Endothelial cell (in vitro differentiated cells): Measurements from ENCODE around the gene GGA3. TPM values are rescaled to one million over a fixed set of nuclear protein-coding genes. Genes with fewer than 3 reads are reported as not detected.

Experiments
- DNase-seq: peaks from one replicate; pipeline ENCODE4 v3.0.0; 2021; ENCODE audit warnings: low spot score
- H3K27ac Mint-ChIP-seq: one replicate; pipeline ENCODE4 v1.8.0; 2021; ENCODE audit warnings: mixed read lengths, inconsistent platforms; ENCODE audit not compliant: unreplicated experiment
- H3K27me3 Mint-ChIP-seq: one replicate; pipeline ENCODE4 v1.8.0; 2021; ENCODE audit warnings: mild to moderate bottlenecking, moderate library complexity, mixed read lengths, inconsistent platforms; ENCODE audit not compliant: unreplicated experiment
- H3K36me3 Mint-ChIP-seq: one replicate; pipeline ENCODE4 v1.8.0; 2021; ENCODE audit warnings: mild to moderate bottlenecking, low read depth, mixed read lengths, inconsistent platforms; ENCODE audit not compliant: unreplicated experiment
- H3K4me1 Mint-ChIP-seq: one replicate; pipeline ENCODE4 v1.8.0; 2021; ENCODE audit warnings: mild to moderate bottlenecking, mixed read lengths, inconsistent platforms; ENCODE audit not compliant: unreplicated experiment
- H3K4me3 Mint-ChIP-seq: one replicate; pipeline ENCODE4 v1.8.0; 2021; ENCODE audit warnings: mild to moderate bottlenecking, mixed read lengths, inconsistent platforms; ENCODE audit not compliant: unreplicated experiment
- H3K9me3 Mint-ChIP-seq: one replicate; pipeline ENCODE4 v1.8.0; 2021; ENCODE audit warnings: mixed read lengths, inconsistent platforms; ENCODE audit not compliant: unreplicated experiment
- CTCF ChIP-seq: fragments of 200-600 bp; sonication (generic); IDR thresholded peaks from one replicate; pipeline ENCODE4 v1.5.0; 2021; ENCODE audit warnings: antibody characterized with exemption; ENCODE audit not compliant: unreplicated experiment
- total RNA-seq: library from RNA; stranded (reverse); fragmentation: NEBNext Ultra II Directional; extraction: Animal tissue kit (Norgen Biotek cat#: 25700); gene quantifications from one replicate; pipeline ENCODE4 v1.2.1, GENCODE V29; 2021; ENCODE audit not compliant: unreplicated experiment

Gene GGA3
- total RNA-seq, 1 donor from 2014 or later = 60.8 TPM

- H3K4me3 Mint-ChIP-seq = no peak overlapping the region
- no peak overlapping the region for H3K27ac Mint-ChIP-seq
- peaks cover 10% of the 10 kb centered on the region for H3K4me1 Mint-ChIP-seq
- TF ChIP-seq CTCF = no peak
- DNase-seq = no peak
- peaks cover 11% of the 10 kb centered on the region for H3K36me3 Mint-ChIP-seq
- H3K27me3 Mint-ChIP-seq = peaks cover 8% of the 10 kb centered on the region
- H3K9me3 Mint-ChIP-seq = no peaks in the 10 kb centered on the region
Observed at GRCh38 chr17:75188614-75189013, 72.8 kb downstream of the GGA3 start.

Other genes with a start within 250 kb of the GGA3 start
- gene MRPL58, start 248.9 kb downstream of the GGA3 start, total RNA-seq = 16.2 TPM
- gene ATP5PD, start 214.6 kb downstream of the GGA3 start, total RNA-seq = 179 TPM
- gene KCTD2, start 214.4 kb downstream of the GGA3 start, total RNA-seq = 33.5 TPM
- gene SLC16A5, start 173.7 kb downstream of the GGA3 start, total RNA-seq = 50.9 TPM
- 43.4 TPM for gene ARMC7, start 151.6 kb downstream of the GGA3 start, total RNA-seq
- 13.5 TPM for gene NT5C, start 129.9 kb downstream of the GGA3 start, total RNA-seq
- gene JPT1, start 107.1 kb downstream of the GGA3 start, total RNA-seq = 115 TPM
- 657 TPM for gene SUMO2, start 78.6 kb downstream of the GGA3 start, total RNA-seq
- 83.9 TPM for gene NUP85, start 55.9 kb downstream of the GGA3 start, total RNA-seq
- gene MRPS7, start 273 bp upstream of the GGA3 start, total RNA-seq = 63.4 TPM
- gene MIF4GD, start 9.6 kb upstream of the GGA3 start, total RNA-seq = 15.7 TPM
- 2.9 TPM for gene SLC25A19, start 27.8 kb upstream of the GGA3 start, total RNA-seq
- gene GRB2, start 144.1 kb upstream of the GGA3 start, total RNA-seq = 95.0 TPM
- 111 TPM for gene TMEM94, start 195.0 kb upstream of the GGA3 start, total RNA-seq